ENCODE results near the gene LONP2. TPM values are rescaled to one million over a fixed set of nuclear protein-coding genes. Genes with fewer than 3 reads are reported as not detected.

LONP2 gene
- total and polyA plus RNA-seq, 10 of the 15 experiments (the other 5 are each of a cell fraction or from before 2014, with no cell fraction given): 8.3 to 48.0 (median 34.8) TPM

- ChIA-PET POLR2A (interaction anchor here (0.5 kb wide), 1 partner anchor 30 kb away, joined by 3 read pairs; no protein-coding TSS in a partner anchor), RAD21 (ENCODE audit: unreplicated experiment) (interaction anchor here (1.2 kb wide), 1 partner anchor 293 kb away, joined by 9 read pairs; no protein-coding TSS in a partner anchor), SMC1A (ENCODE audit: uncharacterized antibody, unreplicated experiment) (interaction anchor here (0.7 kb wide), 2 partner anchors 9 to 80 kb away, joined by 3 to 4 read pairs; no protein-coding TSS in a partner anchor), CTCF (interaction anchor here (0.6 to 1.4 kb wide), 5 partner anchors 12 to 299 kb away, joined by 3 to 5 read pairs (median 4); no protein-coding TSS in a partner anchor)
- Histone ChIP-seq H3K4me1 (ENCODE audit: control insufficient read depth, insufficient read depth, low read length) (no peaks in the 10 kb centered on the region), H3K27me3 (replicated peaks in 1 of 2; ENCODE audit: control insufficient read depth in 2 of 2, insufficient read depth in 2 of 2, low read length in 1 of 2) (no peaks in the 10 kb centered on the region), H3K27ac (ENCODE audit: control insufficient read depth, insufficient read depth) (no peak overlapping the region), H3K9me3 (replicated peaks; ENCODE audit: control insufficient read depth, insufficient read depth, low read length) (no peaks in the 10 kb centered on the region), H3K36me3 (ENCODE audit: control insufficient read depth in 2 of 2, insufficient read depth in 2 of 2, low read length in 1 of 2) (peaks cover 4 to 8% of the 10 kb centered on the region in 2 experiments; a peak in 3 of 4 replicates), H3K4me3 (no peak overlapping the region), H3K79me2 (ENCODE audit: control insufficient read depth, insufficient read depth, low read length) (no peaks in the 10 kb centered on the region), H4K20me1 (ENCODE audit: control insufficient read depth, insufficient read depth) (no peaks in the 10 kb centered on the region), H3K4me2 (ENCODE audit: control insufficient read depth, insufficient read depth) (no peak overlapping the region), H3K9ac (ENCODE audit: control insufficient read depth, insufficient read depth, low read length) (no peak overlapping the region), H2AFZ (ENCODE audit: control insufficient read depth, low read depth, low read length) (no peak overlapping the region)
- DNase-seq (ENCODE audit: low read depth, low spot score) (no peak), ATAC-seq (no peak), FAIRE-seq (no peak)
- TF ChIP-seq SRF (IDR thresholded peaks at IDR 0.05; ENCODE audit: low read depth in 2 of 2, low read length in 2 of 2): no peak
- TF ChIP-seq NR2F1 (conservative IDR thresholded peaks at IDR 0.05): no peak
- no peak for TF ChIP-seq ATF3 (IDR thresholded peaks at IDR 0.05; ENCODE audit: borderline replicate concordance, extremely low read depth, low read depth, low read length)
- TF ChIP-seq ZBED1 (IDR thresholded peaks at IDR 0.05; ENCODE audit: borderline replicate concordance): no peak
- no peak for TF ChIP-seq CEBPB (IDR thresholded peaks at IDR 0.05; ENCODE audit: borderline replicate concordance in 1 of 2, low read depth in 2 of 2, low read length in 2 of 2)
- no peak for TF ChIP-seq POU2F2 (IDR thresholded peaks at IDR 0.05; ENCODE audit: borderline replicate concordance, low read depth, low read length)
- no peak for TF ChIP-seq SMAD1 (IDR thresholded peaks at IDR 0.05; ENCODE audit: low read depth, partially characterized antibody)
- TF ChIP-seq NFYA (IDR thresholded peaks at IDR 0.05; ENCODE audit: borderline replicate concordance, low read depth, low read length): no peak
- TF ChIP-seq GATAD2B (conservative IDR thresholded peaks at IDR 0.05; ENCODE audit: low read depth): no peak
- TF ChIP-seq NBN (IDR thresholded peaks at IDR 0.05): no peak
- TF ChIP-seq JUNB (IDR thresholded peaks at IDR 0.05): no peak
- no peak for TF ChIP-seq CHD4 (IDR thresholded peaks at IDR 0.05)
- no TSS peak for BruUV-seq (replicated peaks)
- intact Hi-C loops (cut with micrococcal nuclease; ENCODE audit: unreplicated experiment): no loop called here
- WGBS (ENCODE audit: insufficient coverage, insufficient replicate concordance, low lambda C conversion rate, missing lambda C conversion rate): 90% methylated on average over 3 of the region's 3 CpGs
- in situ Hi-C loops (cut with MboI): no loop called here
These were observed 86.7 kb downstream of the LONP2 start for GRCh38 chr16:48330841-48331192.
